Fibroblast of skin of abdomen (primary cell): Measurements from ENCODE around the gene LCE3E. TPM values are rescaled to one million over a fixed set of nuclear protein-coding genes. Genes with fewer than 3 reads are reported as not detected.
"Not testable (repeated sequence)": the region's sequence is repeated elsewhere in the genome, so short reads cannot be mapped to it uniquely, and the experiment has no call there.

ENCODE experiments used
- DNase-seq: peaks from one replicate; pipeline ENCODE4 v3.0.0-alpha.2; 2013
- polyA plus RNA-seq, 2 experiments: library from polyadenylated mRNA; unstranded; fragments of 120-200 nt; gene quantifications; one replicate each; pipeline ENCODE4 v1.2.1, GENCODE V29; 2013; ENCODE audit not compliant: insufficient read length in 2 of 2

The LCE3E gene
- not detected for polyA plus RNA-seq (2013, experiment 1 of 2; ENCODE audit: insufficient read length)
- polyA plus RNA-seq (2013, experiment 2 of 2; ENCODE audit: insufficient read length) = not detected

- DNase-seq = no peak
Observed at GRCh38 chr1:152566681-152567080, at the start of gene LCE3E. Gene LCE3E, minus strand, starts transcription at chr1:152566780. Its CDS starts 572 bp downstream, at chr1:152566208.

GRCh38 chr1:152613511-152613910, 46.9 kb upstream of the LCE3E start, which contains the start of gene LCE3B:
Gene LCE3B, plus strand, starts transcription at chr1:152613811. Its CDS starts 0 bp downstream, at chr1:152613811.
- no peak for DNase-seq

- no peak for DNase-seq
Observed at GRCh38 chr1:152599934-152600333, 33.4 kb upstream of the LCE3E start, which contains the start of gene LCE3C. Gene LCE3C, plus strand, starts transcription at chr1:152600234. Its CDS starts 498 bp downstream, at chr1:152600732.

- no peak for DNase-seq
Observed at GRCh38 chr1:152596986-152597385, 30.4 kb upstream of the LCE3E start.

GRCh38 chr1:152585586-152585985, 19.0 kb upstream of the LCE3E start:
- no peak for DNase-seq

GRCh38 chr1:152582647-152583046, 16.1 kb upstream of the LCE3E start:
- DNase-seq = no peak

- DNase-seq = no peak
Observed at GRCh38 chr1:152580433-152580832, 13.9 kb upstream of the LCE3E start, which contains the start of gene LCE3D. Gene LCE3D, minus strand, starts transcription at chr1:152580516. Its CDS starts 580 bp downstream, at chr1:152579936.

- not testable (repeated sequence) for DNase-seq
Observed at GRCh38 chr1:152579526-152579925, 12.9 kb upstream of the LCE3E start.

GRCh38 chr1:152577168-152577567, 10.6 kb upstream of the LCE3E start:
- no peak for DNase-seq

- no peak for DNase-seq
Observed at GRCh38 chr1:152565535-152566215, 905 bp downstream of the LCE3E start.

- DNase-seq = no peak
Observed at GRCh38 chr1:152565115-152565514, 1.5 kb downstream of the LCE3E start.

GRCh38 chr1:152548358-152548757, 18.2 kb downstream of the LCE3E start:
- DNase-seq = not testable (repeated sequence)

- DNase-seq = no peak
Observed at GRCh38 chr1:152546704-152547103, 19.9 kb downstream of the LCE3E start.

- DNase-seq = no peak
Observed at GRCh38 chr1:152543820-152544219, 22.8 kb downstream of the LCE3E start.

- DNase-seq = no peak
Observed at GRCh38 chr1:152539901-152540300, 26.7 kb downstream of the LCE3E start.

GRCh38 chr1:152537496-152537895, 29.1 kb downstream of the LCE3E start:
- DNase-seq = no peak

GRCh38 chr1:152535774-152536173, 30.8 kb downstream of the LCE3E start:
- DNase-seq = no peak

GRCh38 chr1:152533327-152533938, 33.1 kb downstream of the LCE3E start:
- DNase-seq = no peak

GRCh38 chr1:152525080-152525641, 41.4 kb downstream of the LCE3E start:
- DNase-seq = no peak

GRCh38 chr1:152520561-152521090, 46.0 kb downstream of the LCE3E start:
- DNase-seq = no peak

- no peak for DNase-seq
Observed at GRCh38 chr1:152519851-152520250, 46.7 kb downstream of the LCE3E start.

GRCh38 chr1:152517237-152517811, 49.3 kb downstream of the LCE3E start:
- DNase-seq = no peak

GRCh38 chr1:152516082-152516481, 50.5 kb downstream of the LCE3E start:
- DNase-seq = no peak
